Measurements from ENCODE around the gene PDLIM5.

DNA sequence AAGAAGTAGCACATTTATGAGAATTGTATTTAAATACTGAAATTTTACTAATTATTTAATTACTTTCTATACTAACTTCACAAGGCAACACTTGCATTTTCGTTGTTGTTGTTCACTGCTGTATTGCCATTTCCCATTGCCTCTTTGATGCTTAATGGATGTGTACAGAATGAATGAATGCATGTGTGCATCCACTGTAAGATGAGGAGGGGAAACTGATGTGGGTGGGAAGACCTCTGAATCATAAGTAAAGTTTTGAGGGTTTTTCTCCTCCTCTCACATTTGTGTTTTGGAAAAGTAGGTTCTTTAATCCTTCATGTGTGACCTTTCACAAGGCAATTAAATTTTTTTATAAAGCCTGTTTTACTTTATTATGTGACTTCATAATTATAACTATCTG, 46.8 kb downstream of the PDLIM5 start:
- TF ChIP-seq POLR2A (IDR thresholded peaks at IDR 0.05): no peak
- TF ChIP-seq, protein P1, sequence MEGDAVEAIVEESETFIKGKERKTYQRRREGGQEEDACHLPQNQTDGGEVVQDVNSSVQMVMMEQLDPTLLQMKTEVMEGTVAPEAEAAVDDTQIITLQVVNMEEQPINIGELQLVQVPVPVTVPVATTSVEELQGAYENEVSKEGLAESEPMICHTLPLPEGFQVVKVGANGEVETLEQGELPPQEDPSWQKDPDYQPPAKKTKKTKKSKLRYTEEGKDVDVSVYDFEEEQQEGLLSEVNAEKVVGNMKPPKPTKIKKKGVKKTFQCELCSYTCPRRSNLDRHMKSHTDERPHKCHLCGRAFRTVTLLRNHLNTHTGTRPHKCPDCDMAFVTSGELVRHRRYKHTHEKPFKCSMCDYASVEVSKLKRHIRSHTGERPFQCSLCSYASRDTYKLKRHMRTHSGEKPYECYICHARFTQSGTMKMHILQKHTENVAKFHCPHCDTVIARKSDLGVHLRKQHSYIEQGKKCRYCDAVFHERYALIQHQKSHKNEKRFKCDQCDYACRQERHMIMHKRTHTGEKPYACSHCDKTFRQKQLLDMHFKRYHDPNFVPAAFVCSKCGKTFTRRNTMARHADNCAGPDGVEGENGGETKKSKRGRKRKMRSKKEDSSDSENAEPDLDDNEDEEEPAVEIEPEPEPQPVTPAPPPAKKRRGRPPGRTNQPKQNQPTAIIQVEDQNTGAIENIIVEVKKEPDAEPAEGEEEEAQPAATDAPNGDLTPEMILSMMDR (IDR thresholded peaks at IDR 0.05 in 4 of 5, conservative IDR thresholded peaks at IDR 0.05 in 1 of 5): no peak
